Keratinocyte (primary cell): ENCODE results near the gene HEXIM1. TPM values are rescaled to one million over a fixed set of nuclear protein-coding genes. Genes with fewer than 3 reads are reported as not detected.
A peak's percentile ranks its signal among the peaks of the same experiment; 100 is the strongest.

Experiments used
- DNase-seq: peaks from one replicate; pipeline ENCODE4 v3.0.0-alpha.2; 2011; ENCODE audit warnings: low read depth, missing footprints, low spot score
- FAIRE-seq: peaks from 2 replicates; lab custom pipeline; 2011; peaks lifted over from hg19 to GRCh38; lab: Jason Lieb, UNC
- H2AFZ ChIP-seq: 2 replicates; pipeline ENCODE4 v1.6.0; 2012; ENCODE audit warnings: low read length, control low read depth, inconsistent platforms; ENCODE audit not compliant: control insufficient read depth
- H3K27ac ChIP-seq: 2 replicates; pipeline ENCODE4 v1.5.1; 2011; ENCODE audit warnings: low read length; ENCODE audit not compliant: control insufficient read depth, insufficient read depth
- H3K27me3 ChIP-seq: 3 replicates; pipeline ENCODE4 v1.6.0; 2011; ENCODE audit warnings: low read length; ENCODE audit not compliant: control insufficient read depth, insufficient read depth; ENCODE audit errors: extremely low read depth
- H3K36me3 ChIP-seq, 2 experiments: 2 replicates in 1 of 2; 3 replicates in 1 of 2; pipeline ENCODE4 v1.5.1; 2011; ENCODE audit warnings: low read length in 2 of 2, mild to moderate bottlenecking in 1 of 2; ENCODE audit not compliant: control insufficient read depth in 2 of 2, insufficient read depth in 2 of 2; ENCODE audit errors: extremely low read depth in 1 of 2
- H3K4me1 ChIP-seq: 3 replicates; pipeline ENCODE4 v1.5.1; 2011; ENCODE audit warnings: low read length; ENCODE audit not compliant: control insufficient read depth, insufficient read depth; ENCODE audit errors: extremely low read depth
- H3K4me2 ChIP-seq: 3 replicates; pipeline ENCODE4 v1.6.0; 2011; ENCODE audit warnings: low read depth, low read length; ENCODE audit not compliant: control insufficient read depth, insufficient read depth; ENCODE audit errors: extremely low read depth
- H3K4me3 ChIP-seq, 3 experiments: fragments of 200-600 bp in 1 of 3; sonication (generic) in 1 of 3; 2 replicates in 2 of 3; 3 replicates in 1 of 3; pipeline ENCODE4 v1.5.1; 2011 to 2016; ENCODE audit warnings: low read length in 3 of 3, mild to moderate bottlenecking in 3 of 3, control low read depth in 2 of 3, inconsistent platforms in 1 of 3, low read depth in 1 of 3, mixed read lengths in 1 of 3, mixed run types in 1 of 3, moderate library complexity in 1 of 3; ENCODE audit not compliant: control insufficient read depth in 2 of 3, insufficient read depth in 2 of 3; ENCODE audit errors: extremely low read depth in 1 of 3
- H3K79me2 ChIP-seq: 2 replicates; pipeline ENCODE4 v1.6.0; 2012; ENCODE audit warnings: low read length; ENCODE audit not compliant: control insufficient read depth, insufficient read depth
- H3K9ac ChIP-seq: 3 replicates; pipeline ENCODE4 v1.6.0; 2011; ENCODE audit warnings: low read length; ENCODE audit not compliant: control insufficient read depth, insufficient read depth; ENCODE audit errors: extremely low read depth
- H3K9me1 ChIP-seq: 3 replicates; pipeline ENCODE4 v1.6.0; 2011; ENCODE audit warnings: low read length; ENCODE audit not compliant: control insufficient read depth, insufficient read depth; ENCODE audit errors: extremely low read depth
- H3K9me3 ChIP-seq: 2 replicates; pipeline ENCODE4 v1.5.1; 2012; ENCODE audit warnings: low read depth, low read length; ENCODE audit not compliant: control insufficient read depth
- H4K20me1 ChIP-seq: 3 replicates; pipeline ENCODE4 v1.6.0; 2011; ENCODE audit warnings: low read length; ENCODE audit not compliant: control insufficient read depth, insufficient read depth; ENCODE audit errors: extremely low read depth
- EZH2 ChIP-seq: IDR thresholded peaks from one replicate; pipeline ENCODE4 v1.6.1; 2012; ENCODE audit warnings: inconsistent platforms, mild to moderate bottlenecking, low read length, moderate library complexity
- dilution Hi-C: fragments of 300-500 bp; cut with MboI; formaldehyde crosslinking; loops from one replicate; pipeline ENCODE4 v1.7.0; 2020; ENCODE audit warnings: low sequenced_read_pairs; ENCODE audit not compliant: extremely low pct_ligation_motif_present
- polyA plus RNA-seq, 5 experiments: library from polyadenylated mRNA; depleted of rRNA in 3 of 5; stranded (reverse) in 3 of 5; stranded (forward) in 1 of 5; unstranded in 1 of 5; fragments of >200 nt; gene quantifications; 1 replicate in 1 of 5; 2 replicates in 3 of 5; 3 replicates in 1 of 5; pipeline versions ENCODE4 v1.2.1 to v1.2.3, GENCODE V29; 2011 to 2012; ENCODE audit warnings: missing spikeins in 2 of 5, low read depth in 1 of 5, low replicate concordance in 1 of 5
- TF ChIP-seq, protein P1 (sequence below), 3 experiments: IDR thresholded peaks in 1 of 3; conservative IDR thresholded peaks in 1 of 3; optimal IDR thresholded peaks in 1 of 3; 2 replicates in 2 of 3; 3 replicates in 1 of 3; pipeline versions ENCODE3 to v1.5.1; 2011; ENCODE audit warnings: low read length in 3 of 3, mild to moderate bottlenecking in 3 of 3, moderate library complexity in 2 of 3, control low read depth in 1 of 3, inconsistent platforms in 1 of 3; ENCODE audit not compliant: insufficient read depth in 2 of 3; ENCODE audit errors: extremely low read depth in 1 of 3

The HEXIM1 gene
- polyA plus RNA-seq, 1 donor (not counting 4 experiments of a cell fraction or from before 2014, with no cell fraction given): 19.9 TPM

DNA sequence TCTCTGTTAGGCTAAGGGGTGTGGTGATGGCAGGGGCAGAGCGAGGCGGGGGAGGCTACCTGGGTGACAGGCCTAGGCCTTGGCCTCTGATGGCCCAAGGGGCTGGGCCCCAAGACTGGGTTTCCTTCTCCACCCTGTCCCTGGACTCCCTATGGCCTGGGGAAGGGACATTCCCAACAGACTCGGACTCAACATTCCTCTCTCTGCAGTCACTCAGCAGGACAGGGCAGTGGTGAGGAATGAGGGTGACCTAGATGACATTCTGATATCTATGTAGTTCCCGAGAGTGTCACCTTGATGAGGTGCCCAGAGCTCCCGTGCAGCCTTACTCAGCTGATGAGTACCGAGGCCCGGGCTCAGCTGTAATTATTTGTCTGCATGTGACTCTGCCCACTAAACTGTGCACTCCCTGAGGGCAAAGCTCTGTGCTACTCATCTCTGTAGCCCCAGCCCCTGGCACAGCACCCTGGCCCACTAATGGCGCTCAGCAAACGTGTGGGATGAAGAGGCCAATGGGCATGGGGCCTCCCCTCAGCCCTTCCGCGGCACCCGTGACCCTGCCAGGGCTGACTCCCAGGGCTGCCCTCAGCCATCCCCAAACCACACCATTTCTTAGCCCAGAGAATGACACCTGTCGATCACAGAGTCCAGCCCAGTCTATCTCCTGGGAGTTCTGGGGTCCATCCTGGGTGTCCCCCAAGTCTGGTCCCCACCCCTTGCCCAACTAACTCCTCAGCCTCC, 18.2 kb upstream of the HEXIM1 start:
- dilution Hi-C loops: no loop called here
- H3K79me2 ChIP-seq: peaks cover 47% of the 10 kb centered on the region
- TF ChIP-seq EZH2: no peak
- TF ChIP-seq, protein P1, sequence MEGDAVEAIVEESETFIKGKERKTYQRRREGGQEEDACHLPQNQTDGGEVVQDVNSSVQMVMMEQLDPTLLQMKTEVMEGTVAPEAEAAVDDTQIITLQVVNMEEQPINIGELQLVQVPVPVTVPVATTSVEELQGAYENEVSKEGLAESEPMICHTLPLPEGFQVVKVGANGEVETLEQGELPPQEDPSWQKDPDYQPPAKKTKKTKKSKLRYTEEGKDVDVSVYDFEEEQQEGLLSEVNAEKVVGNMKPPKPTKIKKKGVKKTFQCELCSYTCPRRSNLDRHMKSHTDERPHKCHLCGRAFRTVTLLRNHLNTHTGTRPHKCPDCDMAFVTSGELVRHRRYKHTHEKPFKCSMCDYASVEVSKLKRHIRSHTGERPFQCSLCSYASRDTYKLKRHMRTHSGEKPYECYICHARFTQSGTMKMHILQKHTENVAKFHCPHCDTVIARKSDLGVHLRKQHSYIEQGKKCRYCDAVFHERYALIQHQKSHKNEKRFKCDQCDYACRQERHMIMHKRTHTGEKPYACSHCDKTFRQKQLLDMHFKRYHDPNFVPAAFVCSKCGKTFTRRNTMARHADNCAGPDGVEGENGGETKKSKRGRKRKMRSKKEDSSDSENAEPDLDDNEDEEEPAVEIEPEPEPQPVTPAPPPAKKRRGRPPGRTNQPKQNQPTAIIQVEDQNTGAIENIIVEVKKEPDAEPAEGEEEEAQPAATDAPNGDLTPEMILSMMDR (optimal IDR thresholded peaks at IDR 0.05 in 1 of 3, IDR thresholded peaks at IDR 0.05 in 1 of 3, conservative IDR thresholded peaks at IDR 0.05 in 1 of 3; ENCODE audit: extremely low read depth in 1 of 3, insufficient read depth in 2 of 3, low read length in 3 of 3): no peak
- H3K9me1 ChIP-seq: no peaks in the 10 kb centered on the region
- DNase-seq (no peak), FAIRE-seq (no peak)
- H2AFZ ChIP-seq: no peak overlapping the region
- no peaks in the 10 kb centered on the region for H4K20me1 ChIP-seq
- H3K9me3 ChIP-seq: no peaks in the 10 kb centered on the region
- peak overlapping the region; percentile 68 for H3K4me2 ChIP-seq
- peaks cover 44% of the 10 kb centered on the region for H3K4me1 ChIP-seq
- peak overlapping the region; percentile 6 for H3K9ac ChIP-seq
- H3K27me3 ChIP-seq: no peaks in the 10 kb centered on the region
- peaks cover 0 to 4% of the 10 kb centered on the region in 2 experiments for H3K36me3 ChIP-seq
- no peak overlapping the region for H3K4me3 ChIP-seq
- H3K27ac ChIP-seq: peak overlapping the region; percentile 25

DNA sequence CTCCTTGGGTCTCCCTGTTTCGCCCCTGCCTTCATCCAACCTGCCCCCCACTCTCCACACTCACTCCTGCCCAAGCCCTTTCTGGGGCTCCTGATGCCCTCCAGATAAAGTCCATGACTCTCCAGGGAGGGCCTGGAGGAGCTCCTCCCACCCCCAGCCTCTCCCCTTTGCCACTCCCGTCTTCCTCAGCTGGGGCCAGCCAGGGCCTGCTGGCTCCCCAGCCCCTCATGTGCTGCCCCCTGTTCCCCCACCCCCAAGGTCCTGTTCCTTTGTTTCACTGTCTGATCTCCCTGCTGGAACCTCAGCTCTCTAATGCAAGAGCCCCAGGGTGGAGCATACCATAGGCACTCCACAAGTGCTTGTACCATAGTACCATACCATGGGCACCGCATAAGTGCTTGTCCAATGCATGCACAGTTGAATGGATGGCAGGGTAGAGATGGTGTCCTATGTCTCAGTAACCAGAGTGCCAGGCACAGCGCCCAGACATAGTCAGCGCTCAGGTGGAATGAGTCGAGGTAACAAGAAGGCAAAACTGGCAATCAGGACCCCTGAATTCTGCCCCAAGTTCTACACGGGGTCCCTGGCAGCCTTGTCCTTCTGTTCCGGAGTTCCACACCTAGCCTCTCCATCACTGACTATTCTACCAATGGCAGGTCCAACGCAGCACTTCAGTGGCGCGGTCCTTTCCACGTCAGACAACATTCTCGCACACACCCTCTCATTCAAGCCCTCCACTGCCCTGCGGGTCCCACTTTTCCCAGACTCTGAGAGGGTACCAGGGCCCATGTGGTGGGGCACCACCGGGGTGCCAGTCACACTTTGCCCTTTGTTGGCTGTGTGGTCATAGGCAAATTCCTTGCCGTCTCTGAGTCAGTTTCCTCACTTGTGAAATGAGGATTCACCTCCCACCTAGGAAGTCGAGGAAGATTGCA, 17.3 kb upstream of the HEXIM1 start:
- no peak for FAIRE-seq
- peak overlapping the region; percentile 68 for H3K4me2 ChIP-seq
- no peaks in the 10 kb centered on the region for H3K36me3 ChIP-seq
- peak overlapping the region; percentile 57 to 91 (median 90) for H3K4me3 ChIP-seq
- H3K27me3 ChIP-seq: no peaks in the 10 kb centered on the region
- peak overlapping the region; percentile 78 for H3K9ac ChIP-seq
- no peak overlapping the region for H2AFZ ChIP-seq
- no peaks in the 10 kb centered on the region for H4K20me1 ChIP-seq
- no peak for DNase-seq
- H3K79me2 ChIP-seq: peaks cover 40% of the 10 kb centered on the region
- no peak overlapping the region for H3K27ac ChIP-seq
- no peaks in the 10 kb centered on the region for H3K9me1 ChIP-seq
- H3K4me1 ChIP-seq: peaks cover 47% of the 10 kb centered on the region
- TF ChIP-seq, protein P1 (optimal IDR thresholded peaks at IDR 0.05 in 1 of 3, IDR thresholded peaks at IDR 0.05 in 1 of 3, conservative IDR thresholded peaks at IDR 0.05 in 1 of 3; ENCODE audit: extremely low read depth in 1 of 3, insufficient read depth in 2 of 3, low read length in 3 of 3): no peak
- no peak for TF ChIP-seq EZH2
- H3K9me3 ChIP-seq: no peaks in the 10 kb centered on the region
- dilution Hi-C loops: no loop called here
